HG03354 (cell line): ENCODE measurements around the gene PRSS8.

Source experiments
- ATAC-seq: cut with Tn5 transposase; IDR thresholded peaks from one replicate; pipeline ENCODE4 v1.9.1; 2021; ENCODE audit warnings: mild to moderate bottlenecking; ENCODE audit not compliant: unreplicated experiment, poor library complexity, severe bottlenecking

The PRSS8 gene

DNA sequence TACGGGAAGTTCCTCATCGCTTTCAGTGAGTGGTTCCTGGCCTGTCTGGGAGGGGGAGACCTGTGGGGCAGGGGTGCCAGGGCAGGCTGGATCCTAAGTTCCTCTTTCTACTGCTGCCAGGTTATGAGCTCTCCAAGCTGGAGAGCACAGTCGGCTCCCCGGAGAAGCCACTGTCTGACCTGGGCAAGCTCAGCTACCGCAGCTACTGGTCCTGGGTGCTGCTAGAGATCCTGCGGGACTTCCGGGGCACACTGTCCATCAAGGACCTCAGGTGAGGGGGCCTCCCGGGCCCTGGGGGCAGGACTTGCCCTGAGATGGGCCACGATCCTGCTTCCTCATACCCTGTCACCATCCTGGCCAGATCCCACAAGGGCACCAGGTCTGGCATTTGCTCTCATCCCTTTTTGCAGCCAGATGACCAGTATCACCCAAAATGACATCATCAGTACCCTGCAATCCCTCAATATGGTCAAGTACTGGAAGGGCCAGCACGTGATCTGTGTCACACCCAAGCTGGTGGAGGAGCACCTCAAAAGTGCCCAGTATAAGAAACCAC lies 5.1 kb downstream of the PRSS8 start:
- ATAC-seq = no peak

GRCh38 chr16:31129568-31130335 lies 5.8 kb downstream of the PRSS8 start:
- ATAC-seq = no peak

GRCh38 chr16:31128711-31129567 lies 6.6 kb downstream of the PRSS8 start:
- no peak for ATAC-seq

DNA sequence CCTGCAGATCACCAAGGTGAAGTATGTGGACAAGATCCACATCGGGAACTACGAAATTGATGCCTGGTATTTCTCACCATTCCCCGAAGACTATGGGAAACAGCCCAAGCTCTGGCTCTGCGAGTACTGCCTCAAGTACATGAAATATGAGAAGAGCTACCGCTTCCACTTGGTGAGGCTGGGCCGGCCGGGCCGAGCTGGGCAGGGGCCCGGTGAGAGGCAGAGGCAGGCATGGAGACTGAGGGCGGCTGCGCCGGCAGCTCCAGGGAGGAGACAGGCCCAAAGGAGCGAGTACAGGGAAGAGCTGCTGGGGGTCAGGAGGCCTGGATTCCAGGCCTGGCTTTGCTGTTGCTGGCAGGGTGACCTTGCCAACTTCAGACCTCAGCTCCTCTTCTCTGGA lies 8.3 kb downstream of the PRSS8 start:
- ATAC-seq = no peak

DNA sequence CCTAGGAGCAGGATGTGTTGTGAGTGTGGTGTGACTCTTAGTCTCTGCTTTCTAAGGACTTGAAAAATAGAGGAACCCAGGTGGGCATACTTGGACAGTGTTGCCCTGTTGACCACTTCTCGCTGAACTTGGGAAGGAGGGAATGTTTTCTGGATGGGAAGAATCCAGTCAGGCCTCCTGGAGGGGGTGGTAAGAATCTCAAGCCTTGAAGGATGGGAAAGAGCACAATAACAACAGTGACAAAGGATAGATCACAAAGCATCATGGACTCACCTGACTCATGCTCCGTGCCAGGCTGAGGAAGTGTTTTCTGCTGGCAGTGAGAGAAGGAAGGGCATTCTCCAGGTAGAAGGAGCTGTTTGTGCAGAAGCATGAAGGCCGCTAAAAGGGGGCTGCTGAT lies 9.7 kb downstream of the PRSS8 start:
- ATAC-seq = no peak

- no peak for ATAC-seq
Observed at GRCh38 chr16:31120129-31120528, 15.4 kb downstream of the PRSS8 start.

DNA sequence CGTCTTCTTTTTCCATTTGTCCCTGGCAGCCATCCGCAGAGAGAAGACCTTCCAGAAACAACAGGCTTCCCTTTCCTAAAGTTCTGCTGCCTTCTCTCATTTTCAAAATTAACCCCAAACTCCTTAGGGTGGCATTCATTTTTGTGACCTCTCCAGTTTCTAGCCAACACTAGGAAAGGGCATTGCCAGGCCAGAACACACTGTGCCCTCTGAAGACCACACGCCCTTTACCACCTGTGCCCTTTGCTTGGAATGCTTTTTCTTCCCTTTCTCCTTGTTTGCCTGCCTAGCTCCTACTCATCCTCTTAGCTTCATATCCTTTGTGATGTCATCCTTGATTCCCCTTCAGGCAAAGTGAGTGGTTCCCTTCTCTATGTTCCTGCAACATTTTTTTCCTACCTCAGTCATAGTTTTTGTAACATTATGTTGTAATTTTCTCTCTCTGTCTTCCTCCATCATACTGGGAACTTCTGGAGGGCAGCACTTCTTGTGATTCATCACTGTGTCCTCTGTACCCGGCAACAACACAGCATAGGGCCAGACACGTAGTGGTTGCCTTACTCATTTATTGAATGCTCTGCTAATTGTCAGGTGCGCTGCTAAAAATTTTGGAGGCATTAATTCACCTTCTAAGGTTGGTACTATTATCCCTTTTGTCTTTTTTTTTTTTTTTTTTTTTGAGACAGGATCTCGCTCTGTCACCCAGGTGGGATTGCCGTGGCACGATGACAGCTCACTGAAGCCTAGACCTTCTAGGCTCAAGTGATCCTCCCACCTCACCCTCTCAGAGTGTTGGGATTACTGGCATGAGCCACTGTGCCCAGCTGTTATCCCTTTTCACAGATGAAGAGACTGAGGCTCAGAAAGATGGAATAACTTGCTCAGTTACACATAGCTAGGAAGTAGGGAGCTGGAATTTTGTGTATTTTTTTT lies 17.0 kb downstream of the PRSS8 start:
- no peak for ATAC-seq

DNA sequence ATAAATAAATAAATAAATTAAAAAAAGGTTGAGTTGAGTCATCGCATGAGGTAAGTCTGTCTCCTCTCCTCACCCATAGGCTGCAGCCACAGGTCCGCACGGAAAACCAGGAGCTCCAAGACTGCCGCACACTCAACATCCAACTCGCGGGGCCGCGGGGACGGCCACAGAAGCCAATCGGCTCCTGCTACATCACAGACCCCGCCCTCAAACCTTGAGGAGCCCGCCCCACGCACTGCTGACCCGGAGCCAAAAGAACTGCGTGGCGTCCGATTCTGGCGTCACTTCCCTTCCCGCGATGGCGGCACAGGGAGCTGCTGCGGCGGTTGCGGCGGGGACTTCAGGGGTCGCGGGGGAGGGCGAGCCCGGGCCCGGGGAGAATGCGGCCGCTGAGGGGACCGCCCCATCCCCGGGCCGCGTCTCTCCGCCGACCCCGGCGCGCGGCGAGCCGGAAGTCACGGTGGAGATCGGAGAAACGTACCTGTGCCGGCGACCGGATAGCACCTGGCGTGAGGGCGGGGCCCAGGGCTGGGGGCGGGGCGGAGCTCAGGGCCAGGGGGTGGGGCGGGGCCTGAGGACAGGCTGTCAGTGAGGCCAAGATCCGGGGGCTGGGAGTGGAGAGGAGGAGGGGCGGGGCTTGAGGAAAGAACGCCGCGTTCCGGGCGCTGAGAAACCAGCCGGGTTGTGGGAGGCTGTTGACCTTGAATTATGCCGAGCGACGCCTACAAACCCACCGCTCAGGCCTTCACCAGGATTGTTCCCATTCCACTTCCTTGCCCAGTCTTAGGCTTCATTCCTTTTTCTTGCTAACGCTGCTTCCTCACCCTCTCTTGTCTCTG lies 17.9 kb downstream of the PRSS8 start, which contains the start of gene KAT8:
KAT8 (plus strand) TSS at position 281 of the 839 bp plus-strand sequence; CDS start at position 299, 18 bp downstream.
- peak; percentile 91 for ATAC-seq

DNA sequence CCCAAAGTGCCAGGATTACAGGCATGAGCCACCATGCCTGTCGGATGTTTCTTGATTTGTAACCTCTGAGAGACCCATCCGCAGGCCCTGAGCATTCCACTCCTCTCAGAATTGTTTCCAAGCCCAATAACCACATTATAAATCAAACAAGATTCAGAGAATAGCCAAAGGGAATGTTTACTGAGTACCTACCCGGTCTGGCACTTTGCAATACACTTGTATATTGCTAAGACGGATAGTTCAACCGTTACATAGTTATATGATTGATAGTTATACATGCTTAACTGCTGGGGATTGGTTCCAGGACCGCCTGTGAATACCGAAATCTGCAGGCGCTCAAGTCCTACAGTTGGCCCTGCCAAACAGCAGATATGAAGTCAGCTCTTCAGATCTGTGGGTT lies 21.1 kb downstream of the PRSS8 start:
- ATAC-seq = no peak

DNA sequence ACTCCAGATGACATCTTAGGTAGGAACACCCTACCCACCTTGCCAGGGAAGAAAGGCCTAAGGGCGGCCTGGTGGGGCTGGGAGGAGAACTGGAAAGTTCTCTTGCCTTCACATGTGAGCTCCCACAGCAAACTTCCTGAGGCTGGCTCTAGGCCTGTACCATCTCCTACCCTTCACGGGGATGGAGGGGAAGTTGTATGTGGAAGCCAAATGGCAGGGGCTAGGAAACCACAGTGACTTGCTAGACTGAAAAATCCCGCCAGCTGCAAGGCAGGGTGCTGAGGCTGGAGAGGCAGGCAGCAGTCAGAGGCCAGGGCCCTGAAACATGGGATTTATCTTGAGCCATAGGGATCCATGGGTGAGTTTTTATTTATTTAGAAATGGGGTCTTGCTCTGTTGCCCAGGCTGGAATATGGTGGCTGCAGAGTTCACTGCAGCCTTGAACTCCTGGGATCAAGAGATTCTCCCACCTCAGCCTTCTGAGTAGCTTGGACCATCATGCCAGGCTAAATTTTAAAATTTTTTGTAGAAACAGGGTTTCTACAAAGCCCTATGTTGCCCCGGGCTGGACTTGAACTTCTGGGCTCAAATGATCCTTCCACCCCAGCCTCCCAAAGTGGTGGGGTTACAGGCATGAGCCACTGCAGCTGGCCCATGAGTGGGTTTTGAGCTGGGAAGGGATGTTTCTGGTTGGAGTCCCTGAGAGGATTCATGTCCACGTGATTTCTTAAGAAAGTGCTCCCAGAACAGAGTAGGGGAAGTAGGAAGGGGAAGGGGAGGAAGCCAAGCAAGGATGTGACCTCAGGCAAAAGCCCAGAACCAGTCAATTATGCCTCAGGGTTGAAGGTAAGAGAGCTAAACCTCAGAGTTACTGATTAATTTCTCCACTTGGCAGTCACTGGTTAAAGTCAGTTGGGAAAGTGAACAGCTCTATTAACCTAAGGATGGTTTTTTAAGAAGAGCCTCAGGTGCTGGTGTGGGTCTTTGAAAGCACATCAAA lies 22.1 kb downstream of the PRSS8 start:
- no peak for ATAC-seq

GRCh38 chr16:31112711-31113110 lies 22.8 kb downstream of the PRSS8 start:
- no peak for ATAC-seq

GRCh38 chr16:31111881-31112466 lies 23.6 kb downstream of the PRSS8 start:
- no peak for ATAC-seq

DNA sequence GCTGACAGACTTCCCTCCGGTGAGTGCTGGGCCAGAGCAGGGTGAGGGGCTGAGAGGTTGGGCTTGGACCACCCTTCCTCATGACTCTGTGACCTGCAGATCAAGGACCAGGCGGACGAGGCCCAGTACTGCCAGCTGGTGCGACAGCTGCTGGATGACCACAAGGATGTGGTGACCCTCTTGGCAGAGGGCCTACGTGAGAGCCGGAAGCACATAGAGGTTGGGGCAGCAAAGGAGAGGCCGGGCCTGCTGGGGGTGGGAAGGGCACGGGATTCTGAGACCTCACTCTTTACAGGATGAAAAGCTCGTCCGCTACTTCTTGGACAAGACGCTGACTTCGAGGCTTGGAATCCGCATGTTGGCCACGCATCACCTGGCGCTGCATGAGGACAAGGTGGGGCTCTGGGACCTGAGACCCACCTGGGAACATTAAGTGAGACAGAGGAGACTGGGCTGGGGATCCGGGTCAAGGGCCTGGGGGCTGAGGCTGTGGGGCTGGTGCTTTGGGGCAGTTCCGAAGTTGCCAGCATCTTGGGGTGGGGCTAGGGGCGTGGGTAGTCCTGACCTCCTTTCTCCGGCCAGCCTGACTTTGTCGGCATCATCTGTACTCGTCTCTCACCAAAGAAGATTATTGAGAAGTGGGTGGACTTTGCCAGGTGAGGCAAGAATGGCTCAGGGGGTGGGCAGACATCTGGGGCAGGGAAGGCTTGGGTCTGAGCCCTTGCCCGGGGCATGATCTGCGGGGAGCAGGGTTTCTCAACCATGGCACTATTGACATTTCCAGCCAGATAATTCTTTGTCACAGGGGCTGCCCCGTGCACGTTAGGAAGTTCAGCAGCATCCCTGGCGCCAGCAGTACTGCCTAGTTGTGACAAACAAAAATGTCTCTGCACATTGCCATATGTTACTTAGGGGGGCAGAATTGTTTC lies 25.2 kb downstream of the PRSS8 start:
- no peak for ATAC-seq

DNA sequence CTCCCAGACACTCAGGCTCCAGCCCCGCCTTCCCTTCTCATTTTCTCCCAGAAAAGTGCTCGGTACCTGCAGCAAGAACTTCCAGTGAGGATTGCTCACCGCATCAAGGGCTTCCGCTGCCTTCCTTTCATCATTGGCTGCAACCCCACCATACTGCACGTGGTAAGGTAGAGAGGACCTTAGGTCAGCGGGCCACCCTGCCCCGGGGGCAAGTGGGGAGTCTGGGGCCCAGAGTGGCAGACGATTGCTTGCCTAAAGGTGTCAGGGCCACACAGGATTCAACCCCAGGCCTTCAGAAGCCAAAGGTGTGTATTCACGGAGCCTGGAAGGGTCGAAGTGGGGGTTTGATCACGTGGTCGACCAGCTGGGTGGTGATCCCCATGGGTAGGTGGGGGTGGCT lies 25.9 kb downstream of the PRSS8 start:
- no peak for ATAC-seq

DNA sequence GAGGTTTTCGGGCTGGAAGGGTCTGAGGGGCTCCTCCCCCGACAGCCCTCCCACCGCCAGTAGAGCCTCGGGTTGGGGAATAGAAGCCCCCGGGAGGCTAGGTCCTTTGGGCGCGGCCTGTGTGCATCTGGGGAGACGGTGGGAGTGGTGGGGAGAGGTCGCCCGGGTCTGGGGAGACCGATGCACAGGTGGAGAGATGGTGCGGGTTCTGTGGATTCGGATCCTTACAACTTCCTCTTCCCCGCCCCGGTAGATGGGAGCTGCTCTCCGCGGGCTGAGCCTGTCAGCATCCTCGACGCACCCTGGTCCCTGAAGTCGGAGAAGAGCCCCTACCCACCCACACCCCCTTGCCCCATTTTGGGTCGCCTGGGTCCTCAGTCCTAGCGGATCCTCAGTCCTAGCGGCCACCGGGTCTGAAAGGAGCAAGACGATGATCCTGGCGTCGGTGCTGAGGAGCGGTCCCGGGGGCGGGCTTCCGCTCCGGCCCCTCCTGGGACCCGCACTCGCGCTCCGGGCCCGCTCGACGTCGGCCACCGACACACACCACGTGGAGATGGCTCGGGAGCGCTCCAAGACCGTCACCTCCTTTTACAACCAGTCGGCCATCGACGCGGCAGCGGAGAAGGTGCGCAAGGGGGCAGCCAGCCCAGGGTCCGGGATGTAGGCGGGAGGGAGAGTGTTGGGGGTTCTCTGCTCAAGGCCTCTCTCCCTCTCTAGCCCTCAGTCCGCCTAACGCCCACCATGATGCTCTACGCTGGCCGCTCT lies 26.6 kb downstream of the PRSS8 start:
- no peak for ATAC-seq
